Measurements from ENCODE around the gene CEMIP.

The CEMIP gene

DNA sequence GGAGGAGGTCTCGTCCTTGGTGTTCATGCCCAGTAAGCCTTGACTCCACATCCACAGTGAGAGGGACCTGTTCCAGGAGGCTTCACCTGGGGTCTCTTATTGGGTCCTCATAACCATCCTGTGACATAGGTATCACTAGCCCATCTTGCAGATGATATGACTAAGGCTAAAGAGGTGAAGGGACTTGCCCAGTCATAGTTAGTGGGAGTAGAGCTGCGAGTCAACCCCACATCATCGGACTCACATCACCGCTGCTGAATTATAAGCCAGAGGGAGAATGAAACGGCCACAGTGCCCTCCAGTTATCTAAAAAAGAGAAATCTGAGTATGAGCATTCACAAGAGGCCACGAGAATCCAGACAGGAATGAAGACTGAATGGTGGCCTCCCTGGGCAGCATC lies 144.5 kb downstream of the CEMIP start:
- no peak overlapping the region for H3K4me3 ChIP-seq (ENCODE audit: low read depth, low read length)
- TF ChIP-seq, protein P1, sequence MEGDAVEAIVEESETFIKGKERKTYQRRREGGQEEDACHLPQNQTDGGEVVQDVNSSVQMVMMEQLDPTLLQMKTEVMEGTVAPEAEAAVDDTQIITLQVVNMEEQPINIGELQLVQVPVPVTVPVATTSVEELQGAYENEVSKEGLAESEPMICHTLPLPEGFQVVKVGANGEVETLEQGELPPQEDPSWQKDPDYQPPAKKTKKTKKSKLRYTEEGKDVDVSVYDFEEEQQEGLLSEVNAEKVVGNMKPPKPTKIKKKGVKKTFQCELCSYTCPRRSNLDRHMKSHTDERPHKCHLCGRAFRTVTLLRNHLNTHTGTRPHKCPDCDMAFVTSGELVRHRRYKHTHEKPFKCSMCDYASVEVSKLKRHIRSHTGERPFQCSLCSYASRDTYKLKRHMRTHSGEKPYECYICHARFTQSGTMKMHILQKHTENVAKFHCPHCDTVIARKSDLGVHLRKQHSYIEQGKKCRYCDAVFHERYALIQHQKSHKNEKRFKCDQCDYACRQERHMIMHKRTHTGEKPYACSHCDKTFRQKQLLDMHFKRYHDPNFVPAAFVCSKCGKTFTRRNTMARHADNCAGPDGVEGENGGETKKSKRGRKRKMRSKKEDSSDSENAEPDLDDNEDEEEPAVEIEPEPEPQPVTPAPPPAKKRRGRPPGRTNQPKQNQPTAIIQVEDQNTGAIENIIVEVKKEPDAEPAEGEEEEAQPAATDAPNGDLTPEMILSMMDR (IDR thresholded peaks at IDR 0.05; ENCODE audit: control insufficient read depth, extremely low read depth, insufficient read depth) = no peak
- no peak for DNase-seq (ENCODE audit: low read depth)

DNA sequence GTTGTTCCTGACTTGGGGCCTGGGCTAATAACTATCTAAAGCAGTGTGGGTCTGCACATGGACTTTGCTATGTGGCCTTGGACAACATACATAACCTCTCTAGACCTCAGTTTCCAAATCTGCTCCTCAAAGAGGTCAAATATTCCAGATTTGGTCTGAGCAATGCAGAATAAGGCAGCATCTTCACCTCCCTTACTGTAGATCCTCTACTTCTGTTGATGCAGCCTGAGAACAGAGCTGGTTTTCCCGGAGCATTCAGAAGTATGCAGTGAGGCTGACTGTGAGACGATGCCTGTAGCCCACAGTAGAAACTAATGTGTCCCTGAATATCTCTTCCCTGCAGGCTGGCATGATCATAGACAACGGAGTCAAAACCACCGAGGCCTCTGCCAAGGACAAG lies 145.1 kb downstream of the CEMIP start:
- no peak for DNase-seq (ENCODE audit: low read depth)
- TF ChIP-seq, protein P1 (IDR thresholded peaks at IDR 0.05; ENCODE audit: control insufficient read depth, extremely low read depth, insufficient read depth) = no peak
- H3K4me3 ChIP-seq (ENCODE audit: low read depth, low read length) = no peak overlapping the region

- TF ChIP-seq, protein P1 (IDR thresholded peaks at IDR 0.05; ENCODE audit: control insufficient read depth, extremely low read depth, insufficient read depth) = no peak
- no peak for DNase-seq (ENCODE audit: low read depth)
- H3K4me3 ChIP-seq (ENCODE audit: low read depth, low read length) = no peak overlapping the region
These were observed 146.5 kb downstream of the CEMIP start for GRCh38 chr15:80925597-80926059.

- no peak for DNase-seq (ENCODE audit: low read depth)
- TF ChIP-seq, protein P1 (IDR thresholded peaks at IDR 0.05; ENCODE audit: control insufficient read depth, extremely low read depth, insufficient read depth) = no peak
These were observed 147.0 kb downstream of the CEMIP start for GRCh38 chr15:80926126-80926525.

GRCh38 chr15:80929225-80929624 lies 150.1 kb downstream of the CEMIP start:
- H3K4me3 ChIP-seq (ENCODE audit: low read depth, low read length) = no peak overlapping the region
- TF ChIP-seq, protein P1 (IDR thresholded peaks at IDR 0.05; ENCODE audit: control insufficient read depth, extremely low read depth, insufficient read depth) = no peak
- DNase-seq (ENCODE audit: low read depth) = no peak

More at GRCh38 chr15:80926126-80926525, 147.0 kb downstream of the CEMIP start:
- H3K4me3 ChIP-seq (ENCODE audit: low read depth, low read length) = no peak overlapping the region

DNA sequence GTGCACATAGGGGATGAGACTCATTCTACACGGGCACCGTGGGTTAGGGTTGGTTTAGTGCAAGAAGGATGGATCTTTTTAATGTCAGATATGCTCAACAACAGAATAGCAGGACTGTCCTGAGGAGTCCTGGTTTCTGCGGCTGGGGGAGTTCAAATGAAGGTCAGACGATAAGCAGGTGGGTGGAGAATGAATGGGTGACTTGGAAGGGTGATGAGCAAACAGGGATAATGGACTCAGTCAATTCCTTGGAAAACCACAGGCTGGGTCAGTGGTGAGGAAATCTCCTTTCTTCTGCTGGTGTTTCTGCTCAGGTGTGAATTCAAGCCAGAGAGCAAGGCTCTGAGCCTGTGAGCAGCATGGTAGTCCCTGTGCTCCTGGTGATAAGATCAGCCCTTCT lies 150.5 kb downstream of the CEMIP start:
- DNase-seq (ENCODE audit: low read depth) = no peak
- no peak overlapping the region for H3K4me3 ChIP-seq (ENCODE audit: low read depth, low read length)
- TF ChIP-seq, protein P1 (IDR thresholded peaks at IDR 0.05; ENCODE audit: control insufficient read depth, extremely low read depth, insufficient read depth) = no peak

DNA sequence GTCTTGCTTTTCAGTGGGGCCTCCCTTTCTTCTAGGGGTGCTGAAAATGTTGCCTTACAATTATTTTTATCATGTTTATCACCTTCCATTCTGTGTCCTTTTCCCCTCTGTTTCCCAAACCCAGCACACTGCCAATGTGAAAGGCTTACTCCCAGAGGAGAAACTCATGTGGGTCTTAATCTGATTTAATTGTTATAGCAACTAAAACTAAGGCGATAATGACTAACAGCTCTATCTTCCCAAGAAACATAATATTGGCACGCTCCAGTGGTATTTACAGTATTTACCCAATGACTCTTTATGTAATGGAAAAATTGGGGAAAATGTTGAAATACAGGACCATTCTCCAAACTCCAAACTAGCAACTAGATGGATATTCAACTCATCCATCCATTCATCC lies 152.0 kb downstream of the CEMIP start:
- DNase-seq (ENCODE audit: low read depth) = no peak
- no peak overlapping the region for H3K4me3 ChIP-seq (ENCODE audit: low read depth, low read length)
- TF ChIP-seq, protein P1 (IDR thresholded peaks at IDR 0.05; ENCODE audit: control insufficient read depth, extremely low read depth, insufficient read depth) = no peak

Data from LNCaP clone FGC (cell line).